Neural cell (in vitro differentiated cells): ENCODE data around the gene PRKACA. TPM values are rescaled to one million over a fixed set of nuclear protein-coding genes. Genes with fewer than 3 reads are reported as not detected.

ENCODE experiments used
- H2AFZ ChIP-seq: fragments of 200-600, 300-800 bp; sonication (generic), shearing (Covaris generic); 2 replicates; pipeline ENCODE4 v1.6.0; 2014; ENCODE audit warnings: low read depth, mild to moderate bottlenecking, antibody characterized with exemption, low read length, moderate library complexity
- H3F3A ChIP-seq: fragments of 200-600 bp; shearing (Covaris generic); 2 replicates; pipeline ENCODE4 v1.6.1; 2016; ENCODE audit warnings: mild to moderate bottlenecking, moderate library complexity, mixed read lengths, antibody characterized with exemption, low read length; ENCODE audit not compliant: insufficient read depth, poor library complexity, severe bottlenecking
- H3K27ac ChIP-seq: fragments of 200-600, 300-800 bp; sonication (generic), shearing (Covaris generic); 2 replicates; pipeline ENCODE4 v1.5.1; 2014; ENCODE audit warnings: mild to moderate bottlenecking, low read length, moderate library complexity
- H3K27me3 ChIP-seq: fragments of 300-800, 200-600 bp; sonication (generic), shearing (Covaris generic); 2 replicates; pipeline ENCODE4 v1.6.0; 2014; ENCODE audit warnings: mild to moderate bottlenecking, low read depth, low read length, moderate library complexity; ENCODE audit not compliant: insufficient read depth
- H3K36me3 ChIP-seq: fragments of 300-800, 200-600 bp; sonication (generic), shearing (Covaris generic); 2 replicates; pipeline ENCODE4 v1.5.1; 2014; ENCODE audit warnings: mild to moderate bottlenecking, antibody characterized with exemption, low read length, moderate library complexity; ENCODE audit not compliant: insufficient read depth
- H3K4me2 ChIP-seq: fragments of 300-800, 200-600 bp; sonication (generic), shearing (Covaris generic); 2 replicates; pipeline ENCODE4 v1.6.0; 2014; ENCODE audit warnings: mild to moderate bottlenecking, low read length
- H3K4me3 ChIP-seq: fragments of 300-800, 200-600 bp; sonication (generic), shearing (Covaris generic); 2 replicates; pipeline ENCODE4 v1.5.1; 2014; ENCODE audit warnings: mild to moderate bottlenecking, low read length, moderate library complexity
- H3K79me2 ChIP-seq: fragments of 200-600 bp; shearing (Covaris generic); replicated peaks from 2 replicates; pipeline ENCODE4 v1.6.0; 2014; ENCODE audit warnings: mild to moderate bottlenecking, low read length, moderate library complexity; ENCODE audit not compliant: insufficient read depth
- H3K9ac ChIP-seq: fragments of 300-800, 200-600 bp; sonication (generic), shearing (Covaris generic); 2 replicates; pipeline ENCODE4 v1.6.1; 2016; ENCODE audit warnings: mild to moderate bottlenecking, low read length, mixed read lengths
- H3K9me2 ChIP-seq: fragments of 200-600 bp; shearing (Covaris generic); 2 replicates; pipeline ENCODE4 v1.6.1; 2016; ENCODE audit warnings: mild to moderate bottlenecking, low read length, mixed read lengths; ENCODE audit not compliant: insufficient read depth
- H3K9me3 ChIP-seq: fragments of 200-600, 300-800 bp; sonication (generic), shearing (Covaris generic); 2 replicates; pipeline ENCODE4 v1.6.1; 2016; ENCODE audit warnings: mild to moderate bottlenecking, mixed run types, low read length, moderate library complexity, mixed read lengths
- H4K20me1 ChIP-seq: fragments of 200-600 bp; shearing (Covaris generic); 2 replicates; pipeline ENCODE4 v1.6.1; 2016; ENCODE audit warnings: mild to moderate bottlenecking, mixed run types; ENCODE audit not compliant: insufficient read depth
- EP300 ChIP-seq: fragments of 450-650 bp; conservative IDR thresholded peaks from 2 replicates; pipeline ENCODE4 v1.6.1; 2014; ENCODE audit warnings: antibody characterized with exemption, mild to moderate bottlenecking, moderate library complexity; ENCODE audit not compliant: poor library complexity, severe bottlenecking
- EZH2 ChIP-seq: fragments of 200-600, 300-800 bp; shearing (Covaris generic), sonication (generic); IDR thresholded peaks from 2 replicates; pipeline ENCODE4 v1.6.1; 2014; ENCODE audit warnings: antibody characterized with exemption, low read length, borderline replicate concordance, mild to moderate bottlenecking; ENCODE audit not compliant: insufficient read depth, poor library complexity, severe bottlenecking
- MXI1 ChIP-seq: fragments of 450-650 bp; conservative IDR thresholded peaks from 2 replicates; pipeline ENCODE4 v1.6.1; 2014; ENCODE audit warnings: antibody characterized with exemption, mild to moderate bottlenecking; ENCODE audit not compliant: poor library complexity, severe bottlenecking
- POLR2AphosphoS5 ChIP-seq: IDR thresholded peaks from 2 replicates; pipeline ENCODE4 v1.6.1; 2012
- RAD21 ChIP-seq: fragments of 450-650 bp; conservative IDR thresholded peaks from 2 replicates; pipeline ENCODE4 v1.6.1; 2014; ENCODE audit warnings: antibody characterized with exemption, mild to moderate bottlenecking, moderate library complexity
- REST ChIP-seq: IDR thresholded peaks from 2 replicates; pipeline ENCODE4 v1.6.1; 2012; ENCODE audit warnings: borderline replicate concordance
- SMC3 ChIP-seq: fragments of 450-650 bp; conservative IDR thresholded peaks from 2 replicates; pipeline ENCODE4 v1.6.1; 2014; ENCODE audit warnings: antibody characterized with exemption, mild to moderate bottlenecking, moderate library complexity; ENCODE audit not compliant: poor library complexity
- TAF1 ChIP-seq: IDR thresholded peaks from 2 replicates; pipeline ENCODE4 v1.6.1; 2012; ENCODE audit warnings: low read depth
- polyA plus RNA-seq: library from polyadenylated mRNA; depleted of rRNA; stranded (reverse); fragments of >200 nt; gene quantifications from 2 replicates; pipeline ENCODE4 v1.2.3, GENCODE V29; 2014
- TF ChIP-seq, protein P1 (sequence below): fragments of 450-650 bp; IDR thresholded peaks from 2 replicates; pipeline ENCODE4 v1.5.1; 2014; ENCODE audit warnings: antibody characterized with exemption, mild to moderate bottlenecking, moderate library complexity; ENCODE audit not compliant: poor library complexity, severe bottlenecking

Gene PRKACA
- polyA plus RNA-seq, 1 donor from 2014 or later = 11.7 TPM

DNA sequence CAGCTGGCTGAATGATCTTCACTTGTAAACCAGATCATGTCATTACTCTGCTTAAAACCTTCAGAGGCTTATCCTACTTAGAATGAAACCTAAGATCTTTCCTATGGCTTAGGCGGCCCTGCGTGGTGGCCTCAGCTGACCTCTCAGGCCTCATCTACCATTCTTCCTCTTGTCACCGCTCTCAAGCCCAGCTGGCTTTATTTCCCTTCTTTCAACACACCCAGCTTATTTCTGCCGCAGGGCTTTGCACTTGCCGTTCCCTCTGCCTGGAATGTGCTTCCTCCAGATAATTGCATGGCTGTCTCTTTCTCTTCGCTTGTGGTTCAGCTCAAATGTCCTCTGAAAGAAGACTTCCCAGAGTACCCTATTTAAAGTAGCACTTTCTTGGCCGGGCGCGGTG is 22.4 kb upstream of the PRKACA start:
- no peak for TF ChIP-seq EZH2
- no peak for TF ChIP-seq MXI1
- no peak for TF ChIP-seq POLR2AphosphoS5
- no peak for TF ChIP-seq TAF1
- TF ChIP-seq SMC3 = no peak
- TF ChIP-seq, protein P1, sequence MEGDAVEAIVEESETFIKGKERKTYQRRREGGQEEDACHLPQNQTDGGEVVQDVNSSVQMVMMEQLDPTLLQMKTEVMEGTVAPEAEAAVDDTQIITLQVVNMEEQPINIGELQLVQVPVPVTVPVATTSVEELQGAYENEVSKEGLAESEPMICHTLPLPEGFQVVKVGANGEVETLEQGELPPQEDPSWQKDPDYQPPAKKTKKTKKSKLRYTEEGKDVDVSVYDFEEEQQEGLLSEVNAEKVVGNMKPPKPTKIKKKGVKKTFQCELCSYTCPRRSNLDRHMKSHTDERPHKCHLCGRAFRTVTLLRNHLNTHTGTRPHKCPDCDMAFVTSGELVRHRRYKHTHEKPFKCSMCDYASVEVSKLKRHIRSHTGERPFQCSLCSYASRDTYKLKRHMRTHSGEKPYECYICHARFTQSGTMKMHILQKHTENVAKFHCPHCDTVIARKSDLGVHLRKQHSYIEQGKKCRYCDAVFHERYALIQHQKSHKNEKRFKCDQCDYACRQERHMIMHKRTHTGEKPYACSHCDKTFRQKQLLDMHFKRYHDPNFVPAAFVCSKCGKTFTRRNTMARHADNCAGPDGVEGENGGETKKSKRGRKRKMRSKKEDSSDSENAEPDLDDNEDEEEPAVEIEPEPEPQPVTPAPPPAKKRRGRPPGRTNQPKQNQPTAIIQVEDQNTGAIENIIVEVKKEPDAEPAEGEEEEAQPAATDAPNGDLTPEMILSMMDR = no peak
- TF ChIP-seq EP300 = no peak
- no peak for TF ChIP-seq RAD21

DNA sequence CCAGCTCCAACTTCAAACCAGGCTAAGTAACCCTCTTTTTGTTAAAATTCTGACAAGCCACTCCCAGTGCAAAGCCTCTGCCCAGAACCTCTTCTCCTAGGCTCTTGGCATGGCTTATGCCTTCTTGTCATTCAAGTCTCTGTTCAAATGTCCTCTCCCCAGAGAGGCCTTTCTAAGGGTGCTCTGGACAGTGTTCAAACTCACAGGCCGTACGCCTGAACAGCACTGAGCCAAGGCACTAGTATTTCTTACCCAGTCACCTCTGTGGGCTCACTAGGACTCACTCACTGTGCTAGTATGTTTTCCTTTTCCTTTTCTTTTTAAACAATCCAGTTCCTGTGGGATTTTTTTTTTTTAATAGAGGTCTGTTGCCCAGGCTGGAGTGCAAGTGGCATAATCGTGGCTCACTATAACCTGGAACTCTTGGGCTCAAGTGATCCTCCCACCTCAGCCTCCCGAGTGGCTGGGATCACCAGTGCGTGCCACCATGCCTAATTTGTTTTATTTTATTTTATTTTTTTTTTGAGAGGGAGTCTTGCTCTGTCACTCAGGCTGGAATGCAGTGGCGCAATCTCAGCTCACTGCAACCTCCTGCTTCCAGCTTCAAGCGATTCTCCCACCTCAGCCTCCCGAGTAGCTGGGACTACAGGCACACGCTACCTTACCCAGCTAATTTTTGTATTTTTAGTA is 21.2 kb upstream of the PRKACA start:
- H3K27ac ChIP-seq = no peak overlapping the region
- H3K79me2 ChIP-seq = no peaks in the 10 kb centered on the region

More for the DNA sequence above, 22.4 kb upstream of the PRKACA start:
- Histone ChIP-seq H3K27ac (no peak overlapping the region), H2AFZ (no peak overlapping the region), H3K9me3 (no peaks in the 10 kb centered on the region), H3K9ac (no peak overlapping the region), H4K20me1 (no peaks in the 10 kb centered on the region), H3F3A (no peaks in the 10 kb centered on the region), H3K4me3 (no peak overlapping the region), H3K9me2 (no peaks in the 10 kb centered on the region), H3K79me2 (no peaks in the 10 kb centered on the region), H3K4me2 (no peak overlapping the region), H3K36me3 (no peaks in the 10 kb centered on the region), H3K27me3 (no peaks in the 10 kb centered on the region)

More for the DNA sequence above, 21.2 kb upstream of the PRKACA start:
- Histone ChIP-seq H3K27me3 (no peaks in the 10 kb centered on the region), H3K4me3 (no peak overlapping the region), H3K9me3 (no peaks in the 10 kb centered on the region), H3K9me2 (no peaks in the 10 kb centered on the region), H3K4me2 (no peak overlapping the region), H3K36me3 (no peaks in the 10 kb centered on the region), H2AFZ (no peak overlapping the region), H3F3A (no peaks in the 10 kb centered on the region), H3K9ac (no peak overlapping the region), H4K20me1 (no peaks in the 10 kb centered on the region)
- no peak for TF ChIP-seq RAD21
- no peak for TF ChIP-seq SMC3
- no peak for TF ChIP-seq POLR2AphosphoS5
- no peak for TF ChIP-seq EP300
- no peak for TF ChIP-seq REST
- TF ChIP-seq EZH2 = no peak
- TF ChIP-seq TAF1 = no peak
- no peak for TF ChIP-seq MXI1
- TF ChIP-seq, protein P1 = no peak
